ENCODE results near the gene SYCP2.

- TF ChIP-seq, protein P1, sequence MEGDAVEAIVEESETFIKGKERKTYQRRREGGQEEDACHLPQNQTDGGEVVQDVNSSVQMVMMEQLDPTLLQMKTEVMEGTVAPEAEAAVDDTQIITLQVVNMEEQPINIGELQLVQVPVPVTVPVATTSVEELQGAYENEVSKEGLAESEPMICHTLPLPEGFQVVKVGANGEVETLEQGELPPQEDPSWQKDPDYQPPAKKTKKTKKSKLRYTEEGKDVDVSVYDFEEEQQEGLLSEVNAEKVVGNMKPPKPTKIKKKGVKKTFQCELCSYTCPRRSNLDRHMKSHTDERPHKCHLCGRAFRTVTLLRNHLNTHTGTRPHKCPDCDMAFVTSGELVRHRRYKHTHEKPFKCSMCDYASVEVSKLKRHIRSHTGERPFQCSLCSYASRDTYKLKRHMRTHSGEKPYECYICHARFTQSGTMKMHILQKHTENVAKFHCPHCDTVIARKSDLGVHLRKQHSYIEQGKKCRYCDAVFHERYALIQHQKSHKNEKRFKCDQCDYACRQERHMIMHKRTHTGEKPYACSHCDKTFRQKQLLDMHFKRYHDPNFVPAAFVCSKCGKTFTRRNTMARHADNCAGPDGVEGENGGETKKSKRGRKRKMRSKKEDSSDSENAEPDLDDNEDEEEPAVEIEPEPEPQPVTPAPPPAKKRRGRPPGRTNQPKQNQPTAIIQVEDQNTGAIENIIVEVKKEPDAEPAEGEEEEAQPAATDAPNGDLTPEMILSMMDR (conservative IDR thresholded peaks at IDR 0.05; ENCODE audit: low read depth, low read length): no peak
- TF ChIP-seq EZH2phosphoT487 (IDR thresholded peaks at IDR 0.05; ENCODE audit: borderline replicate concordance, low read length) (no peak), EZH2 (IDR thresholded peaks at IDR 0.05; ENCODE audit: low read length, unreplicated experiment) (no peak)
Measured at GRCh38 chr20:59828125-59829053, 105.0 kb downstream of the SYCP2 start.

All from PC-3 (cell line).